ENCODE results near the gene C5AR2.
"Not testable (repeated sequence)": the region's sequence is repeated elsewhere in the genome, so short reads cannot be mapped to it uniquely, and the experiment has no call there.

The C5AR2 gene

GRCh38 chr19:47357788-47358680, 26.1 kb downstream of the C5AR2 start:
- no peak; the same call in 1 of the 2 replicates for TF ChIP-seq CTCF (conservative IDR thresholded peaks at IDR 0.05; ENCODE audit: low read depth)
- CTCF ChIA-PET: interaction anchor here (1.2 kb wide), 1 partner anchor 10 kb away, joined by 5 read pairs; no protein-coding TSS in a partner anchor
- H3K27ac ChIP-seq: no peak overlapping the region
- no peak for DNase-seq (ENCODE audit: low spot score)
- POLR2A ChIA-PET (ENCODE audit: low non-redundant PET): interaction anchor here (1.3 kb wide), 1 partner anchor 9 kb away, joined by 3 read pairs; the partner anchor contains the start of gene DHX34

GRCh38 chr19:47358936-47359335, 27.0 kb downstream of the C5AR2 start:
- CTCF ChIA-PET: interaction anchor here (1.2 kb wide), 1 partner anchor 10 kb away, joined by 5 read pairs; no protein-coding TSS in a partner anchor
- TF ChIP-seq CTCF (conservative IDR thresholded peaks at IDR 0.05; ENCODE audit: low read depth): no peak
- POLR2A ChIA-PET (ENCODE audit: low non-redundant PET): interaction anchor here (1.3 kb wide), 1 partner anchor 10 kb away, joined by 3 read pairs; the partner anchor contains the start of gene DHX34
- H3K27ac ChIP-seq: no peak overlapping the region
- no peak for DNase-seq (ENCODE audit: low spot score)

GRCh38 chr19:47362321-47362720, 30.3 kb downstream of the C5AR2 start:
- CTCF ChIA-PET: no interaction called here
- H3K27ac ChIP-seq: no peak overlapping the region
- DNase-seq (ENCODE audit: low spot score): no peak
- POLR2A ChIA-PET (ENCODE audit: low non-redundant PET): no interaction called here
- TF ChIP-seq CTCF (conservative IDR thresholded peaks at IDR 0.05; ENCODE audit: low read depth): no peak

GRCh38 chr19:47363758-47364531, 32.0 kb downstream of the C5AR2 start:
- no peak for DNase-seq (ENCODE audit: low spot score)
- H3K27ac ChIP-seq: no peak overlapping the region
- TF ChIP-seq CTCF (conservative IDR thresholded peaks at IDR 0.05; ENCODE audit: low read depth): no peak
- CTCF ChIA-PET: no interaction called here
- POLR2A ChIA-PET (ENCODE audit: low non-redundant PET): no interaction called here

GRCh38 chr19:47365455-47365854, 33.5 kb downstream of the C5AR2 start:
- POLR2A ChIA-PET (ENCODE audit: low non-redundant PET); DNase-seq (ENCODE audit: low spot score); H3K27ac ChIP-seq: not testable (repeated sequence)
- CTCF ChIA-PET: interaction anchor here (0.6 kb wide), 1 partner anchor 10 kb away, joined by 4 read pairs; no protein-coding TSS in a partner anchor

GRCh38 chr19:47370045-47370611, 38.2 kb downstream of the C5AR2 start:
- TF ChIP-seq CTCF (conservative IDR thresholded peaks at IDR 0.05; ENCODE audit: low read depth): no peak
- H3K27ac ChIP-seq: peak overlapping the region; percentile 0; the same call in 1 of the 2 replicates
- CTCF ChIA-PET: interaction anchor here (0.6 to 1.1 kb wide), 2 partner anchors 21 to 72 kb away, joined by 3 read pairs; partner anchors contain the start of gene DHX34
- DNase-seq (ENCODE audit: low spot score): no peak
- POLR2A ChIA-PET (ENCODE audit: low non-redundant PET): no interaction called here
